Mammary microvascular endothelial cell (primary cell): ENCODE measurements around the gene LDLR. TPM values are rescaled to one million over a fixed set of nuclear protein-coding genes. Genes with fewer than 3 reads are reported as not detected.

Source experiments
- total RNA-seq: library from RNA; depleted of rRNA; stranded (reverse); fragments of >200 nt; gene quantifications from 2 replicates; pipeline ENCODE4 v1.2.3, GENCODE V29; 2015

LDLR gene
- total RNA-seq = 139 and 144 TPM in 2 replicates

DNA sequence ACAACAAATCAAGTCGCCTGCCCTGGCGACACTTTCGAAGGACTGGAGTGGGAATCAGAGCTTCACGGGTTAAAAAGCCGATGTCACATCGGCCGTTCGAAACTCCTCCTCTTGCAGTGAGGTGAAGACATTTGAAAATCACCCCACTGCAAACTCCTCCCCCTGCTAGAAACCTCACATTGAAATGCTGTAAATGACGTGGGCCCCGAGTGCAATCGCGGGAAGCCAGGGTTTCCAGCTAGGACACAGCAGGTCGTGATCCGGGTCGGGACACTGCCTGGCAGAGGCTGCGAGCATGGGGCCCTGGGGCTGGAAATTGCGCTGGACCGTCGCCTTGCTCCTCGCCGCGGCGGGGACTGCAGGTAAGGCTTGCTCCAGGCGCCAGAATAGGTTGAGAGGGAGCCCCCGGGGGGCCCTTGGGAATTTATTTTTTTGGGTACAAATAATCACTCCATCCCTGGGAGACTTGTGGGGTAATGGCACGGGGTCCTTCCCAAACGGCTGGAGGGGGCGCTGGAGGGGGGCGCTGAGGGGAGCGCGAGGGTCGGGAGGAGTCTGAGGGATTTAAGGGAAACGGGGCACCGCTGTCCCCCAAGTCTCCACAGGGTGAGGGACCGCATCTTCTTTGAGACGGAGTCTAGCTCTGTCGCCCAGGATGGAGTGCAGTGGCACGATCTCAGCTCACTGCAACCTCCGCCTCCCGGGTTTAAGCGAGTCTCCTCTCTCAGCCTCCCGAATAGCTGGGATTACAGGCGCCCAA is at the start of gene LDLR:
Gene LDLR (plus strand): TSS at position 210 of the 760 bp plus-strand sequence. CDS start 86 bp downstream, at position 296.

DNA sequence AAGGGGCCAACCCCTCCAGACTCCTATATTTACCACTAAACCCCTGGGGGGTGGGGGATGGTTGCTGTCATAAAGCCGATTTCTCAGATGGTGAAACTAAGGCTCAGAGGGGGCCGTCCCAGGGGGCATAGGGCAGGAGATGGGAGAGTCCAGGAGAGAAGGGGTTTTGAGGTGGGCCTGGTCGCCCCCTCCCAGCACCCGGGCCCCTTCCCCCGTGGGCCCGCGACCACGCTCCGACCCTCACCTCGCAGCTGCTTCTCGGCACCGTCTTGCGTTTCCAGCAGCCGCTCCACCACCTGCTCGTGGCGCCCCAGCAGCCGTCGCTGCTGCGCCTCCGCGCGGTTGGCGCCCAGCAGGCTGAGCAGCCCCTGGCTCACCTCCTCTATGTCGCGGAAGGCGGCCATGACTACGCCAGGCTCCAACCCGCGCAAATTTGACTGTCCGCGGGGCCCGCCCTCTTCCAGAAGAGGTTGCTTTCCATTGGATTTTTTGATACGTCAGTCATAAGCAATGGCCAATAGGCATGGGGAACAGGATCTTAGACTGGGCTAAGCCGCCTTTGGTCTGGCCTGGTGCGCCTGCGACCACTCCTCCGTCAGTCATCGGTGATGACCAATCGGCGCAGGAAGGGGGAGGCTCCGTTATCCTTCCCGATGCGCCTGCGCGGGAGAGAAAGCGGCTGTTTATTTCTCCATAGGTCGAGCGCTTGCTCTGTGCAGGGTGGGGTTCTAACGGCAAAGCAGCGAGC is 66.3 kb downstream of the LDLR start, which contains the start of gene SPC24:
Gene SPC24 (minus strand): TSS at position 410 of the 748 bp plus-strand sequence. CDS start 6 bp downstream, at position 404.

Other genes with a start within 250 kb of the LDLR start
- not detected in 2 replicates for gene C19orf38, start 241.0 kb upstream of the LDLR start, total RNA-seq
- 36.0 and 42.9 TPM in 2 replicates for gene CARM1, start 217.9 kb upstream of the LDLR start, total RNA-seq
- gene YIPF2, start 160.8 kb upstream of the LDLR start, total RNA-seq = 52.8 and 58.6 TPM in 2 replicates
- gene TIMM29, start 160.7 kb upstream of the LDLR start, total RNA-seq = 33.6 and 37.2 TPM in 2 replicates
- 90.7 and 102 TPM in 2 replicates for gene SMARCA4, start 128.4 kb upstream of the LDLR start, total RNA-seq
- gene SPC24, start 66.3 kb downstream of the LDLR start, total RNA-seq = 48.6 and 67.5 TPM in 2 replicates
- gene KANK2, start 108.1 kb downstream of the LDLR start, total RNA-seq = 42.7 and 63.6 TPM in 2 replicates
- gene ANGPTL8, start 150.2 kb downstream of the LDLR start, total RNA-seq = not detected in 2 replicates
- gene DOCK6, start 173.1 kb downstream of the LDLR start, total RNA-seq = 124 and 133 TPM in 2 replicates
- not detected in 2 replicates for gene TSPAN16, start 206.7 kb downstream of the LDLR start, total RNA-seq